ENCODE measurements around the gene SP140L. TPM values are rescaled to one million over a fixed set of nuclear protein-coding genes. Genes with fewer than 3 reads are reported as not detected.

The SP140L gene
- total and polyA plus RNA-seq, 10 of the 15 experiments (the other 5 are each of a cell fraction or from before 2014, with no cell fraction given) = 4.7 to 28.6 (median 15.0) TPM

DNA sequence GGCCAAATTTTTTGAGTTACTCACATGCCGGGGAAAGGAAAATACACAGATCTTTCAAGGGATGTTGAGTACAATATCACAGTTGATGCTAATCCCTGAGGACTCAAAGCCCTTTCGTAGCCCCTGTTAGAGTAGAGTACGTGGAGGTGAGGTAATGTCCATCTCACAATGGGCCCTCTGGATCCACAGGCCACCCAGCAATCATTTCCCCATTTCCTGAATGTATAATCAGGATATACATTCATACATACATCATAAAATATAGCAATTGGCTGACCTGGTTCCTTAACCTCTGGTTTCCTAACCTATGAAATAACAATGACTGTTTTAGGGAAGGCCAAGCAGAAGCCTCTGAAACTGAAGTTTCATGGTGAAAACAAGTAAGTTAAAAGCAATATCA is 78.8 kb downstream of the SP140L start:
- in situ Hi-C loops (cut with MboI) = no loop called here
- no peaks in the 10 kb centered on the region; the same call in 1 of the 2 replicates for H3K4me1 ChIP-seq (ENCODE audit: control insufficient read depth, insufficient read depth, low read length)
- RAD21 ChIA-PET (ENCODE audit: unreplicated experiment) = no interaction called here
- no peak overlapping the region for H2AFZ ChIP-seq (ENCODE audit: control insufficient read depth, low read depth, low read length)
- WGBS (ENCODE audit: insufficient coverage, insufficient replicate concordance, low lambda C conversion rate, missing lambda C conversion rate) = 91% methylated on average over 3 of the region's 3 CpGs
- H3K27ac ChIP-seq (ENCODE audit: control insufficient read depth, insufficient read depth) = no peak overlapping the region
- peaks cover 0 to 5% of the 10 kb centered on the region in 2 experiments; a peak in 2 of 4 replicates for H3K36me3 ChIP-seq (ENCODE audit: control insufficient read depth in 2 of 2, insufficient read depth in 2 of 2, low read length in 1 of 2)
- H3K9me3 ChIP-seq (replicated peaks; ENCODE audit: control insufficient read depth, insufficient read depth, low read length) = no peaks in the 10 kb centered on the region
- no peak overlapping the region for H3K9ac ChIP-seq (ENCODE audit: control insufficient read depth, insufficient read depth, low read length)
- DNase-seq (ENCODE audit: low read depth, low spot score) = no peak
- ATAC-seq = no peak
- no TSS peak for BruUV-seq (replicated peaks)
- no peak for FAIRE-seq
- POLR2A ChIA-PET = no interaction called here
- intact Hi-C loops (cut with micrococcal nuclease; ENCODE audit: unreplicated experiment) = no loop called here
- no peaks in the 10 kb centered on the region for H3K27me3 ChIP-seq (replicated peaks in 1 of 2; ENCODE audit: control insufficient read depth in 2 of 2, insufficient read depth in 2 of 2, low read length in 1 of 2)
- H3K4me3 ChIP-seq = no peak overlapping the region
- H3K4me2 ChIP-seq (ENCODE audit: control insufficient read depth, insufficient read depth) = no peak overlapping the region
- SMC1A ChIA-PET (ENCODE audit: uncharacterized antibody, unreplicated experiment) = no interaction called here
- no peak for TF ChIP-seq MYB (IDR thresholded peaks at IDR 0.05; ENCODE audit: borderline replicate concordance, low read depth, low read length)
- no peak for TF ChIP-seq CHD1 (IDR thresholded peaks at IDR 0.05; ENCODE audit: low read depth, low read length)
- no peak for TF ChIP-seq SMAD5 (IDR thresholded peaks at IDR 0.05; ENCODE audit: low read depth)
- no peak for TF ChIP-seq SMARCA5 (IDR thresholded peaks at IDR 0.05)
- TF ChIP-seq HDGF (IDR thresholded peaks at IDR 0.05) = no peak
- no peak for TF ChIP-seq SPI1 (IDR thresholded peaks at IDR 0.05; ENCODE audit: borderline replicate concordance, insufficient read depth, low read depth, low read length)
- no peak for TF ChIP-seq MXI1 (IDR thresholded peaks at IDR 0.05; ENCODE audit: low read depth, low read length)
- H3K79me2 ChIP-seq (ENCODE audit: control insufficient read depth, insufficient read depth, low read length) = no peaks in the 10 kb centered on the region
- no peaks in the 10 kb centered on the region for H4K20me1 ChIP-seq (ENCODE audit: control insufficient read depth, insufficient read depth)
- CTCF ChIA-PET = no interaction called here

DNA sequence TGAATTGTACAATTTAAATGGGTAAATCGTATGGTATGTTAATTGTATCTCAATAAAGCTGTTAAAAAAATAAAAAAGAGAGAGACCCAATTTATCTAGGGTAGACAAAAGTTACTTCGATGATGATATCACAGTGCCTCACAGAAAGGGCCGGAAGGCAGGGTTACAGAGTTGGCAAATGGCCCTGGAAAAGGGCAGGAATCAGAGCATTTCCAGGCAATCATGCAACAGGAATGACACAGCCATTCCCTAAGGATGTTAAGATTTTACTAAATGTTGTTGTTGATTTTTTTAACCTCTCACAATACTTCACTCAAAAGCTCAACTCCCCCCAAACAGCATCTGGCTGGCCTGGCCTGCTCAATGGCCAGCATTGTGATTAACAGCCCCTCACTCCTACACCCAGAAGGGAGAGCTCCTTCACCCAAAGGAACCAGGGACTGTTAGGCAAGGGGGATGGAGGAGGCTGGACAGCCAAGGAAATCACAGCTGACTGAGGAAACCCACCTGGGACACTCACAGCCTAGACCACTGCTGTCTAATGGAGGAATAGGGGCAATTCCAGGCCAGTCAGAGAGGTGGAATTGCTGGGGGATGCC is 81.3 kb downstream of the SP140L start:
- ChIA-PET CTCF (interaction anchor here (1.4 to 1.5 kb wide), 2 partner anchors 11 to 341 kb away, joined by 4 read pairs; no protein-coding TSS in a partner anchor), RAD21 (ENCODE audit: unreplicated experiment) (interaction anchor here (1.0 kb wide), 1 partner anchor 205 kb away, joined by 3 read pairs; no protein-coding TSS in a partner anchor), SMC1A (ENCODE audit: uncharacterized antibody, unreplicated experiment) (interaction anchor here (1.1 to 1.2 kb wide), 2 partner anchors 19 to 262 kb away, joined by 3 read pairs; no protein-coding TSS in a partner anchor), POLR2A (no interaction called here)
- intact Hi-C loops (cut with micrococcal nuclease; ENCODE audit: unreplicated experiment) (no loop called here), in situ Hi-C loops (cut with MboI) (no loop called here)
- DNase-seq (ENCODE audit: low read depth, low spot score) (no peak), FAIRE-seq (no peak), ATAC-seq (no peak)
- H3K9ac ChIP-seq (ENCODE audit: control insufficient read depth, insufficient read depth, low read length) = no peak overlapping the region
- H2AFZ ChIP-seq (ENCODE audit: control insufficient read depth, low read depth, low read length) = no peak overlapping the region
- no peak overlapping the region for H3K4me3 ChIP-seq
- no peaks in the 10 kb centered on the region for H4K20me1 ChIP-seq (ENCODE audit: control insufficient read depth, insufficient read depth)
- H3K9me3 ChIP-seq (replicated peaks; ENCODE audit: control insufficient read depth, insufficient read depth, low read length) = no peaks in the 10 kb centered on the region
- no peaks in the 10 kb centered on the region for H3K27me3 ChIP-seq (replicated peaks in 1 of 2; ENCODE audit: control insufficient read depth in 2 of 2, insufficient read depth in 2 of 2, low read length in 1 of 2)
- peaks cover 0 to 5% of the 10 kb centered on the region in 2 experiments; a peak in 2 of 4 replicates for H3K36me3 ChIP-seq (ENCODE audit: control insufficient read depth in 2 of 2, insufficient read depth in 2 of 2, low read length in 1 of 2)
- H3K4me2 ChIP-seq (ENCODE audit: control insufficient read depth, insufficient read depth) = no peak overlapping the region
- H3K27ac ChIP-seq (ENCODE audit: control insufficient read depth, insufficient read depth) = no peak overlapping the region
- 75% methylated on average over 3 of the region's 3 CpGs for WGBS (ENCODE audit: insufficient coverage, insufficient replicate concordance, low lambda C conversion rate, missing lambda C conversion rate)
- peaks cover 13% of the 10 kb centered on the region for H3K4me1 ChIP-seq (ENCODE audit: control insufficient read depth, insufficient read depth, low read length)
- H3K79me2 ChIP-seq (ENCODE audit: control insufficient read depth, insufficient read depth, low read length) = 0 out of 2 replicates have a peak, but pooled peaks cover 3% of the 10 kb centered on the region
- no TSS peak for BruUV-seq (replicated peaks)
- TF ChIP-seq HDGF (IDR thresholded peaks at IDR 0.05) (no peak), BACH1 (IDR thresholded peaks at IDR 0.05; ENCODE audit: borderline replicate concordance) (no peak), MYC (IDR thresholded peaks at IDR 0.05; ENCODE audit: insufficient read depth, insufficient read length, insufficient replicate concordance, low read length, severe bottlenecking) (no peak), MEF2B (IDR thresholded peaks at IDR 0.05; ENCODE audit: partially characterized antibody, poor library complexity, severe bottlenecking) (no peak), ESRRA (IDR thresholded peaks at IDR 0.05; ENCODE audit: low read length) (no peak)
- TF ChIP-seq, protein P1, sequence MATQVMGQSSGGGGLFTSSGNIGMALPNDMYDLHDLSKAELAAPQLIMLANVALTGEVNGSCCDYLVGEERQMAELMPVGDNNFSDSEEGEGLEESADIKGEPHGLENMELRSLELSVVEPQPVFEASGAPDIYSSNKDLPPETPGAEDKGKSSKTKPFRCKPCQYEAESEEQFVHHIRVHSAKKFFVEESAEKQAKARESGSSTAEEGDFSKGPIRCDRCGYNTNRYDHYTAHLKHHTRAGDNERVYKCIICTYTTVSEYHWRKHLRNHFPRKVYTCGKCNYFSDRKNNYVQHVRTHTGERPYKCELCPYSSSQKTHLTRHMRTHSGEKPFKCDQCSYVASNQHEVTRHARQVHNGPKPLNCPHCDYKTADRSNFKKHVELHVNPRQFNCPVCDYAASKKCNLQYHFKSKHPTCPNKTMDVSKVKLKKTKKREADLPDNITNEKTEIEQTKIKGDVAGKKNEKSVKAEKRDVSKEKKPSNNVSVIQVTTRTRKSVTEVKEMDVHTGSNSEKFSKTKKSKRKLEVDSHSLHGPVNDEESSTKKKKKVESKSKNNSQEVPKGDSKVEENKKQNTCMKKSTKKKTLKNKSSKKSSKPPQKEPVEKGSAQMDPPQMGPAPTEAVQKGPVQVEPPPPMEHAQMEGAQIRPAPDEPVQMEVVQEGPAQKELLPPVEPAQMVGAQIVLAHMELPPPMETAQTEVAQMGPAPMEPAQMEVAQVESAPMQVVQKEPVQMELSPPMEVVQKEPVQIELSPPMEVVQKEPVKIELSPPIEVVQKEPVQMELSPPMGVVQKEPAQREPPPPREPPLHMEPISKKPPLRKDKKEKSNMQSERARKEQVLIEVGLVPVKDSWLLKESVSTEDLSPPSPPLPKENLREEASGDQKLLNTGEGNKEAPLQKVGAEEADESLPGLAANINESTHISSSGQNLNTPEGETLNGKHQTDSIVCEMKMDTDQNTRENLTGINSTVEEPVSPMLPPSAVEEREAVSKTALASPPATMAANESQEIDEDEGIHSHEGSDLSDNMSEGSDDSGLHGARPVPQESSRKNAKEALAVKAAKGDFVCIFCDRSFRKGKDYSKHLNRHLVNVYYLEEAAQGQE (IDR thresholded peaks at IDR 0.05; ENCODE audit: low read depth, low read length) = no peak
- TF ChIP-seq, protein P2, sequence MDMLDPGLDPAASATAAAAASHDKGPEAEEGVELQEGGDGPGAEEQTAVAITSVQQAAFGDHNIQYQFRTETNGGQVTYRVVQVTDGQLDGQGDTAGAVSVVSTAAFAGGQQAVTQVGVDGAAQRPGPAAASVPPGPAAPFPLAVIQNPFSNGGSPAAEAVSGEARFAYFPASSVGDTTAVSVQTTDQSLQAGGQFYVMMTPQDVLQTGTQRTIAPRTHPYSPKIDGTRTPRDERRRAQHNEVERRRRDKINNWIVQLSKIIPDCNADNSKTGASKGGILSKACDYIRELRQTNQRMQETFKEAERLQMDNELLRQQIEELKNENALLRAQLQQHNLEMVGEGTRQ (IDR thresholded peaks at IDR 0.05; ENCODE audit: borderline replicate concordance, low read depth, low read length) = no peak

All from GM12878 (cell line).